Measurements from ENCODE around the gene MED12L.

MED12L gene

DNA sequence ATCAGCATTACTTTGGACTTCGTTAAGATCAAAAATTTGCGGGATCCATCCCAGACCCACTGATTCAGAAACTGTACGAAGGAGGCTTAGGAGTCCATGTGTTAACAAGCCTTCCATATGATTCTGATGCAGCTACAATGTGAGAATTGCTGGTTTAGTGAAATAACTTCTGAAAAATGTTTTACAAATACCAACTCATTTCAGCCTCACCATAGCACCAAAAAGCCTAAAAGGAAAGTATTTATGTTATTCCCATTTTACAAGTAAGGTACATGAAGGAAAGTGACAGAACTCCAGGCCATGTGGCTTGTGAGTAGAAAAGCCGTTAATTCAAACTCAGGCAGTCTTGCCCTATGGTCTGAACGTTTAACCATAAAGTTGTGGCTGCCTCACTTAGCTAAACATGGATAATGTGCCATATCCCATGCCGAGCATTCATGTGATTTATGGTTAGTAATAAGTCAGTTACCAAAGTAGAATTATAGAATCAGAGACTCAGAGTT, 376.9 kb downstream of the MED12L start:
- no peak for ATAC-seq
- TF ChIP-seq ZNF565 (CRISPR knock-in tag; conservative IDR thresholded peaks at IDR 0.05; ENCODE audit: low read depth) = no peak
- no peak for TF ChIP-seq ARNTL (CRISPR knock-in tag; IDR thresholded peaks at IDR 0.05; ENCODE audit: borderline replicate concordance, low read depth)
- no peak for TF ChIP-seq ZFP30 (CRISPR knock-in tag; IDR thresholded peaks at IDR 0.05)
- no peak for TF ChIP-seq ZNF8 (CRISPR knock-in tag; IDR thresholded peaks at IDR 0.05)
- no peak for TF ChIP-seq ZFP3 (CRISPR knock-in tag; IDR thresholded peaks at IDR 0.05)
- TF ChIP-seq, protein P1, sequence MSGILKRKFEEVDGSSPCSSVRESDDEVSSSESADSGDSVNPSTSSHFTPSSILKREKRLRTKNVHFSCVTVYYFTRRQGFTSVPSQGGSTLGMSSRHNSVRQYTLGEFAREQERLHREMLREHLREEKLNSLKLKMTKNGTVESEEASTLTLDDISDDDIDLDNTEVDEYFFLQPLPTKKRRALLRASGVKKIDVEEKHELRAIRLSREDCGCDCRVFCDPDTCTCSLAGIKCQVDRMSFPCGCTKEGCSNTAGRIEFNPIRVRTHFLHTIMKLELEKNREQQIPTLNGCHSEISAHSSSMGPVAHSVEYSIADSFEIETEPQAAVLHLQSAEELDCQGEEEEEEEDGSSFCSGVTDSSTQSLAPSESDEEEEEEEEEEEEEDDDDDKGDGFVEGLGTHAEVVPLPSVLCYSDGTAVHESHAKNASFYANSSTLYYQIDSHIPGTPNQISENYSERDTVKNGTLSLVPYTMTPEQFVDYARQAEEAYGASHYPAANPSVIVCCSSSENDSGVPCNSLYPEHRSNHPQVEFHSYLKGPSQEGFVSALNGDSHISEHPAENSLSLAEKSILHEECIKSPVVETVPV (CRISPR knock-in tag; IDR thresholded peaks at IDR 0.05) = no peak
- no peak for TF ChIP-seq TOX (CRISPR knock-in tag; IDR thresholded peaks at IDR 0.05; ENCODE audit: borderline replicate concordance)
- TF ChIP-seq ZC3H10 (CRISPR knock-in tag; IDR thresholded peaks at IDR 0.05) = no peak
- TF ChIP-seq ISL1 (CRISPR knock-in tag; IDR thresholded peaks at IDR 0.05) = no peak
- TF ChIP-seq TCF4 (CRISPR knock-in tag; IDR thresholded peaks at IDR 0.05; ENCODE audit: borderline replicate concordance) = no peak
- no peak for TF ChIP-seq TSHZ2 (CRISPR knock-in tag; IDR thresholded peaks at IDR 0.05)
- TF ChIP-seq, protein P2, sequence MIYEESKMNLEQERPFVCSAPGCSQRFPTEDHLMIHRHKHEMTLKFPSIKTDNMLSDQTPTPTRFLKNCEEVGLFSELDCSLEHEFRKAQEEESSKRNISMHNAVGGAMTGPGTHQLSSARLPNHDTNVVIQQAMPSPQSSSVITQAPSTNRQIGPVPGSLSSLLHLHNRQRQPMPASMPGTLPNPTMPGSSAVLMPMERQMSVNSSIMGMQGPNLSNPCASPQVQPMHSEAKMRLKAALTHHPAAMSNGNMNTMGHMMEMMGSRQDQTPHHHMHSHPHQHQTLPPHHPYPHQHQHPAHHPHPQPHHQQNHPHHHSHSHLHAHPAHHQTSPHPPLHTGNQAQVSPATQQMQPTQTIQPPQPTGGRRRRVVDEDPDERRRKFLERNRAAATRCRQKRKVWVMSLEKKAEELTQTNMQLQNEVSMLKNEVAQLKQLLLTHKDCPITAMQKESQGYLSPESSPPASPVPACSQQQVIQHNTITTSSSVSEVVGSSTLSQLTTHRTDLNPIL (CRISPR knock-in tag; IDR thresholded peaks at IDR 0.05; ENCODE audit: low read depth) = no peak
- TF ChIP-seq GLIS3 (CRISPR knock-in tag; IDR thresholded peaks at IDR 0.05) = no peak
- TF ChIP-seq BACH2 (CRISPR knock-in tag; IDR thresholded peaks at IDR 0.05; ENCODE audit: borderline replicate concordance) = no peak
- TF ChIP-seq, protein P3, sequence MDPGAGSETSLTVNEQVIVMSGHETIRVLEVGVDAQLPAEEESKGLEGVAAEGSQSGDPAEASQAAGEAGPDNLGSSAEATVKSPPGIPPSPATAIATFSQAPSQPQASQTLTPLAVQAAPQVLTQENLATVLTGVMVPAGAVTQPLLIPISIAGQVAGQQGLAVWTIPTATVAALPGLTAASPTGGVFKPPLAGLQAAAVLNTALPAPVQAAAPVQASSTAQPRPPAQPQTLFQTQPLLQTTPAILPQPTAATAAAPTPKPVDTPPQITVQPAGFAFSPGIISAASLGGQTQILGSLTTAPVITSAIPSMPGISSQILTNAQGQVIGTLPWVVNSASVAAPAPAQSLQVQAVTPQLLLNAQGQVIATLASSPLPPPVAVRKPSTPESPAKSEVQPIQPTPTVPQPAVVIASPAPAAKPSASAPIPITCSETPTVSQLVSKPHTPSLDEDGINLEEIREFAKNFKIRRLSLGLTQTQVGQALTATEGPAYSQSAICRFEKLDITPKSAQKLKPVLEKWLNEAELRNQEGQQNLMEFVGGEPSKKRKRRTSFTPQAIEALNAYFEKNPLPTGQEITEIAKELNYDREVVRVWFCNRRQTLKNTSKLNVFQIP (CRISPR knock-in tag; IDR thresholded peaks at IDR 0.05; ENCODE audit: borderline replicate concordance, low read depth) = no peak
- no peak for TF ChIP-seq PPARA (CRISPR knock-in tag; IDR thresholded peaks at IDR 0.05; ENCODE audit: borderline replicate concordance)
- no peak for TF ChIP-seq ZNF70 (CRISPR knock-in tag; IDR thresholded peaks at IDR 0.05)
- TF ChIP-seq OSR1 (CRISPR knock-in tag; IDR thresholded peaks at IDR 0.05) = no peak

GRCh38 chr3:151462991-151463390, 377.5 kb downstream of the MED12L start:
- ATAC-seq = no peak
- TF ChIP-seq, protein P3 (CRISPR knock-in tag; IDR thresholded peaks at IDR 0.05; ENCODE audit: borderline replicate concordance, low read depth) = no peak
- TF ChIP-seq, protein P1 (CRISPR knock-in tag; IDR thresholded peaks at IDR 0.05) = no peak
- TF ChIP-seq SNAI2 (CRISPR knock-in tag; IDR thresholded peaks at IDR 0.05) = no peak
- no peak for TF ChIP-seq ISL1 (CRISPR knock-in tag; IDR thresholded peaks at IDR 0.05)
- TF ChIP-seq OSR1 (CRISPR knock-in tag; IDR thresholded peaks at IDR 0.05) = no peak

GRCh38 chr3:151467069-151467468, 381.6 kb downstream of the MED12L start:
- no peak for ATAC-seq
- no peak for TF ChIP-seq TSHZ2 (CRISPR knock-in tag; IDR thresholded peaks at IDR 0.05)
- TF ChIP-seq PPARA (CRISPR knock-in tag; IDR thresholded peaks at IDR 0.05; ENCODE audit: borderline replicate concordance) = no peak
